ENCODE measurements around the gene NRP2. TPM values are rescaled to one million over a fixed set of nuclear protein-coding genes. Genes with fewer than 3 reads are reported as not detected.

Gene NRP2
- total RNA-seq, 4 donors from 2014 or later: 41.1 to 119 (median 52.4) TPM

DNA sequence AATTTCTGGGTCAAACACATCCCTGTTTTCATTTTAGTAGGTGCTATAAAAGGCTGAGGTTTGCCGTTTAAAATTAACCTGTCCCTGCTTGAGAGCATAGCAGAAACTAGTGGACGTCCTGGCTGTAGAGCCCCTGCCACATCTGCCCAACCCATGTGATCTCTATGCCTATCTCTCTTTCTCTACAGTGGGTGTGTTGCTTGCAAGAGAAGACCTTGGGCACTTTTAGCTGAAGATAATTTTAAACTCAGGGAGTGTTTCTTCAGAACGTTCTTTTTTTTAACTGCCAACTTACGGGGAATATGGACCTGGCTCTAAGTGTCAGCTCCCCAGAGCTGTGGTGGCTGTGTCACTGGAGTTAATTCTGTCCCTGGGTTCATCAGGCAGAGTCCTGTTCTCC is 100.6 kb downstream of the NRP2 start:
- DNase-seq (ENCODE audit: low spot score) (no peak), ATAC-seq (ENCODE audit: low FRiP score) (no peak)
- TF ChIP-seq, protein P1, sequence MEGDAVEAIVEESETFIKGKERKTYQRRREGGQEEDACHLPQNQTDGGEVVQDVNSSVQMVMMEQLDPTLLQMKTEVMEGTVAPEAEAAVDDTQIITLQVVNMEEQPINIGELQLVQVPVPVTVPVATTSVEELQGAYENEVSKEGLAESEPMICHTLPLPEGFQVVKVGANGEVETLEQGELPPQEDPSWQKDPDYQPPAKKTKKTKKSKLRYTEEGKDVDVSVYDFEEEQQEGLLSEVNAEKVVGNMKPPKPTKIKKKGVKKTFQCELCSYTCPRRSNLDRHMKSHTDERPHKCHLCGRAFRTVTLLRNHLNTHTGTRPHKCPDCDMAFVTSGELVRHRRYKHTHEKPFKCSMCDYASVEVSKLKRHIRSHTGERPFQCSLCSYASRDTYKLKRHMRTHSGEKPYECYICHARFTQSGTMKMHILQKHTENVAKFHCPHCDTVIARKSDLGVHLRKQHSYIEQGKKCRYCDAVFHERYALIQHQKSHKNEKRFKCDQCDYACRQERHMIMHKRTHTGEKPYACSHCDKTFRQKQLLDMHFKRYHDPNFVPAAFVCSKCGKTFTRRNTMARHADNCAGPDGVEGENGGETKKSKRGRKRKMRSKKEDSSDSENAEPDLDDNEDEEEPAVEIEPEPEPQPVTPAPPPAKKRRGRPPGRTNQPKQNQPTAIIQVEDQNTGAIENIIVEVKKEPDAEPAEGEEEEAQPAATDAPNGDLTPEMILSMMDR (IDR thresholded peaks at IDR 0.05): no peak

DNA sequence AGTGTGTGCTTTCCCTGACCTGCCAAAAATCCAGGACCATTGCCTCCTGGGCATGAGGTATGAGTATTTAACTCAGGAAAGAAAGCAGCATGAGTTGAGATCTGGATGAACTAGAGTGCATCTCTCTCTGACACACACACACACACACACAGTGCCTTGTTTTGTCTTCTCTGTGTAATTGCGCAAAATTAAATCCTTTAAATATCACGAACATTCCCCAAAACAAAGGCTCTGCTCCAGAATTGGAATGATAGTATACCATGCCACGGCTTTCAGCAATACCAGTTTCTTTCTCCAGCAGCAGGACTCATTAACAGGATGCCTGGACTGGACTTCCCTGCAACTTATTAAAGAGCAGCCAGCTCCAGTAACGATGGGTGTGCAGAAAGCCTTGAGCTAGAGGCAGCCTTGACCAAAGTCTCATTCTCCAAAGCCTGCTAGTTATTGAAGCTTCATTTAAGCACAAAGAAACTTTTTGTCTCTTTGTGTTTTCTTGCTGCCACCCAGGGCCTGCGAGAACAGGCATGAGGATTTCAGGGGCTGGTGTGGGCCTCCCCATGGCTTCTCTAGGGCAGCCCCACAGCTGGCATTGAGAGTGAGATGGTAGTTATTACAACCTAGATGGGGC is 101.7 kb downstream of the NRP2 start:
- no peak for DNase-seq (ENCODE audit: low spot score)
- TF ChIP-seq, protein P1 (IDR thresholded peaks at IDR 0.05): no peak
- ATAC-seq (ENCODE audit: low FRiP score): no peak

DNA sequence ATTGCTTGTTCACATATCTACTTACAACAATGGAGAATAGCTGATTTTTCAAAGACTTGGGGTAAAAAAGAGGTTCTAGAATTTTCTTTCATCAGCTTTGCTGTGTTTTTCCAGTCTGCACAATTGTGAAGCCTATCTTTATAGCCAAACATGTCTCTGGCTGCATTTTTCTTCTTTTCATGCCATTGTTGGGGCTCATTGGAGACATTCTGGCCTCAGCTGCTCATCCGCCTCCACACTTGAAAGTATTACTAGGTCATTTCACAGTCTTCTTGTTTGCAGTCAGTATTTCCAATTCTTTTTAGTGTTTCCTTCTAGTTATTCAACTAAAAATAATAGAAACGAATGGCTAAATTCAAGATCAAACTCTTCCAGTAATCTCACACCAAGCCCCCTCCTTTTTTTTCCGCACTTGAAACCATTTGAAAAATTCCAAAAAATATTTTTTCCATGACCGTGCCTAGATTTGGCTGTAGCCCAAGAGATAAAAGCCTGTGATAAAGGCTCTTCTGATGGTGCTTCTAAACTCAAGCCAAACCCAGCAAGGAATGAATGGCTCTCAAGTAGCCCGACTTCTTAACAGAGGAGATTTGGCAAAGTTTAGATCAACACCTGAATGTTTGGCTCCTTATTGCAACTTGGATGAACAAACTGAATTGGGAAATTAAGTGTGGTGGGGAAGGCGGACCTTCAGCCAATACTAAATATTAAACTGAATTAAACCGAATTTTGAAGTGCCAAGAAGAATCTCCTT is 103.4 kb downstream of the NRP2 start:
- peak; percentile 25 for ATAC-seq (ENCODE audit: low FRiP score)
- no peak for DNase-seq (ENCODE audit: low spot score)
- TF ChIP-seq, protein P1 (IDR thresholded peaks at IDR 0.05): no peak

DNA sequence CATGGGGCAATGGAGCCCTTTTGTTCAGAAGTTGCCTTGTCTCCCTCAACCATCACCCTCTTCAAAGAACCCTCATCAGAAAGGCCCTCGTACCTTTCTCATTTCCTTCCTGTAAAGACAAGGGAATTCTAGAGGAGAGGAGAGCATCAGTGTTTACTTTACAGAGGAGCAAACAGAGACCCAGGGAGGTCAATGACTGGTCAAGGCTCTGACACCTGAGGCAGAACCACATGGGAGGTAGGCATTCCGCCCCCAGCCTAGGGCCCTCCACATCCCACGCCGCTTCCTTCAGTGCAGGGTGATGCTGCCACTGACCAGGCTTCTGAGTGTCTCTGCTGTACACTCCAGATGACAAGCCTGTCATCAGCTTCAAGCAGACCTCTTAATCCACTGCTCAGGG is 104.7 kb downstream of the NRP2 start:
- ATAC-seq (ENCODE audit: low FRiP score) (no peak), DNase-seq (ENCODE audit: low spot score) (no peak)
- TF ChIP-seq, protein P1 (IDR thresholded peaks at IDR 0.05): no peak

DNA sequence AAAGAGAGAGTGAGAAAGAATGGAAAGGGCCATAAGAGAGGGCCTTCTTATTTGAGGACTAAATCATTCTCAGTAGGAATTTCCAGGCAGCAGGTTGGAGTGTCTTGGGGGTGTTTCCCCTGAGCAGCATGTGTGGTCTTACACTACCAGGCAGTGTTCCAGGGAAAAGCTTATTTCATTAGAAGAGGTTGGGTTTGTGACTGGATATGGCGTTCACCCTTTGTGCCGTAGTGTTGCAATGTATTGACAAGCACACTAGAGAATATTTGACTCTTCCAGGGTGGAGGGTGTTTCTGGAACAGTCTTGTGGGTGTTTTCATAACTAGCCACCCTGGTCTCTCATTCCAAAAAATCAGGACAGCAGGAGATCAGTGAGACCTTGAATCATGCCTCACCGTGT is 105.5 kb downstream of the NRP2 start:
- DNase-seq (ENCODE audit: low spot score) (no peak), ATAC-seq (ENCODE audit: low FRiP score) (no peak)
- TF ChIP-seq, protein P1 (IDR thresholded peaks at IDR 0.05): no peak

DNA sequence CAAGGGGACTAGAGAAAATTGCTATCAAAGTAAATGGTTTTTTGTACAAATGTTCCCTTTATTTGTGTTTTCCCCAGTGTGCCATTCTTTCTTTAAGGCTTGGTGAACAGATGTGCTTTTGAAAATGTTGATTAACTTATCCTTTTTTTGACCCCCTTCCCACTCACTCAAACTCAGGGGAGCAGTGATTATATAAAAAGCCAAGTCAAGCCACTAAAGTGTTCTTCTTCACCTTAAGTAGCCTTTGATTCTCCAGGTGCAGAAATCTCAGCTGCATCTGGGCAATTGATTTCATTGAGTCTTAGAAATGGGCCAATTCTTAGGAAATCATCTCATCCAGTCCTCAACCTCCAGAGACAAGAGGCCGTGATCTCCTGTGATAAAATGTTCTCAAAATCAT is 107.6 kb downstream of the NRP2 start:
- ATAC-seq (ENCODE audit: low FRiP score) (no peak), DNase-seq (ENCODE audit: low spot score) (no peak)
- TF ChIP-seq, protein P1 (IDR thresholded peaks at IDR 0.05): no peak

DNA sequence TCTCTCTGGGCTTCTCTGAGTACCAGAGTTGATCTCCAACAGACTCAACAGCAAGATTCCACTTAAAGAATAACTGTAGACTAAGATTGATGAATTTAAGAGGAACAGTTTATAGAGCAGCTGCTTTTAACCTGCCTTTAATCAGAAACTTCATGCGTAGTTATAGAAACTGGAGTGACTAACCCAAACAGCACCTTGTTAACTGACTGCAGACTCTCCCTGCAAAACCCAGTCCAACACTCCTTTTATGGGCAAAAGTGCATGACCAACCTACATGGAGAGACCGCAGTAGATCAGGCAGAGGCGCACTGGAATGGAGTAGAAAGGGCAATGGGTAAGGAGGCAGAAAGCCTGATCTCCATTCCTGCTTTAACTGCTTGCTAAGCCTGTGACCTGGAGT is 110.6 kb downstream of the NRP2 start:
- ATAC-seq (ENCODE audit: low FRiP score) (no peak), DNase-seq (ENCODE audit: low spot score) (no peak)
- TF ChIP-seq, protein P1 (IDR thresholded peaks at IDR 0.05): no peak

All from omental fat pad (tissue), 4 donors.